Measurements from ENCODE around the gene NEGR1. TPM values are rescaled to one million over a fixed set of nuclear protein-coding genes. Genes with fewer than 3 reads are reported as not detected.

Gene NEGR1
- total RNA-seq, 1 experiment from 2014 or later, result 0.05 TPM

DNA sequence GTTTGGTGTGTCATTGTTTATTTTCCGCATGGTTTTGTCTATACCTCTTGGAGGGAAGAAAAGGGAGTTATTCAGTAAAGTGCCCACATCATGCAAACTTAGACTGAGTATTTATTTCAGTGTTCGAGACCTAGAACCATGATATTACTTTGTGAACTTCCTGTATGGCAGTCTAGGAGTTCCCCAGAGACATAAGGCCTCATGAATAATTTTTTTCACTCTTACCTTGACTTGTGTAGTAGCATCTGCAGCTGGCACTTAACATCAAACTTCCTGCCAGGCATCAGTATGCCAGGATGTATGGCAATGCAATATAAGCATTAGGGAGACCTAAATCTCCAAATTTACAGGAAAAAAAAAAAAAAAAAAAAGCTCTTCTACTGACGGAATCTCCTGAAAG lies 287.7 kb downstream of the NEGR1 start:
- Histone ChIP-seq H3K9me3 (ENCODE audit: control insufficient read depth in 1 of 2, insufficient read depth in 1 of 2, low read depth in 1 of 2, low read length in 2 of 2) (peaks cover 0 to 11% of the 10 kb centered on the region in 2 experiments; a peak in 1 of 4 replicates), H3K4me2 (ENCODE audit: low read length) (no peak overlapping the region), H3K9me2 (ENCODE audit: insufficient read depth) (no peaks in the 10 kb centered on the region), H4K20me1 (ENCODE audit: insufficient read depth) (no peaks in the 10 kb centered on the region), H2AFZ (ENCODE audit: low read depth, low read length, poor library complexity, severe bottlenecking) (no peak overlapping the region), H3K9ac (ENCODE audit: low read length) (no peak overlapping the region), H3K4me3 (replicated peaks in 1 of 2; ENCODE audit: low read depth in 1 of 2, low read length in 2 of 2) (no peak overlapping the region), H3K4me1 (ENCODE audit: control insufficient read depth in 1 of 2, insufficient read depth in 2 of 2, low read length in 2 of 2) (no peaks in the 10 kb centered on the region), H3K36me3 (ENCODE audit: control insufficient read depth in 1 of 2, insufficient read depth in 2 of 2, low read length in 2 of 2) (no peaks in the 10 kb centered on the region), H3K79me2 (ENCODE audit: insufficient read depth, low read length) (no peaks in the 10 kb centered on the region), H3K27me3 (ENCODE audit: insufficient read depth, low read length) (no peaks in the 10 kb centered on the region), H3K27ac (ENCODE audit: low read depth, low read length) (no peak overlapping the region)
- intact Hi-C loops (cut with micrococcal nuclease), result no loop called here
- ChIA-PET CTCF (no interaction called here), POLR2A (no interaction called here), RAD21 (ENCODE audit: low non-redundant PET in 1 of 2, low total read pairs in 2 of 2, uncharacterized antibody in 2 of 2, unreplicated experiment in 2 of 2) (no interaction called here)
- no TSS peak for BruUV-seq (replicated peaks)
- TF ChIP-seq CEBPB (IDR thresholded peaks at IDR 0.05; ENCODE audit: low read depth) (no peak), RAD21 (IDR thresholded peaks at IDR 0.05; ENCODE audit: low read depth) (no peak), POLR2AphosphoS5 (IDR thresholded peaks at IDR 0.05; ENCODE audit: low read depth, low read length) (no peak), ZBTB33 (IDR thresholded peaks at IDR 0.05; ENCODE audit: extremely low read depth, insufficient replicate concordance, low read length) (no peak), POLR2A (IDR thresholded peaks at IDR 0.05; ENCODE audit: borderline replicate concordance, extremely low read depth, insufficient read depth, insufficient read length) (no peak), TCF7L2 (IDR thresholded peaks at IDR 0.05; ENCODE audit: borderline replicate concordance, extremely low read depth, insufficient read depth, insufficient read length) (no peak), YY1 (IDR thresholded peaks at IDR 0.05; ENCODE audit: extremely low read depth, insufficient replicate concordance, low read depth, low read length) (no peak), EZH2 (IDR thresholded peaks at IDR 0.05) (no peak), SIN3A (IDR thresholded peaks at IDR 0.05; ENCODE audit: low read depth) (no peak), REST (IDR thresholded peaks at IDR 0.05; ENCODE audit: low read depth) (no peak), FOSL1 (IDR thresholded peaks at IDR 0.05; ENCODE audit: low read depth) (no peak), ZNF274 (IDR thresholded peaks at IDR 0.05; ENCODE audit: low read depth, low read length) (no peak)
- TF ChIP-seq, protein P1, sequence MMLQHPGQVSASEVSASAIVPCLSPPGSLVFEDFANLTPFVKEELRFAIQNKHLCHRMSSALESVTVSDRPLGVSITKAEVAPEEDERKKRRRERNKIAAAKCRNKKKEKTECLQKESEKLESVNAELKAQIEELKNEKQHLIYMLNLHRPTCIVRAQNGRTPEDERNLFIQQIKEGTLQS (IDR thresholded peaks at IDR 0.05), result no peak
- DNase-seq (ENCODE audit: low read depth, low spot score) (no peak), ATAC-seq (no peak)
